Stimulated activated CD4-positive, alpha-beta T cell treated with anti-CD3 and anti-CD28 coated beads, Interleukin-12 subunit alpha, Interleukin-12 subunit beta, amount 100 ng/mL, for 48 hours (primary cell): Measurements from ENCODE around the gene RETREG1.
"Not testable (repeated sequence)": the region's sequence is repeated elsewhere in the genome, so short reads cannot be mapped to it uniquely, and the experiment has no call there.

Experiments
- DNase-seq, 3 donors: peaks; one replicate each; pipeline ENCODE4 v3.0.0-alpha.2; 2020; ENCODE audit warnings: low read depth in 2 of 3, low spot score in 1 of 3

RETREG1 gene

GRCh38 chr5:16616536-16617273 is at the start of gene RETREG1:
Gene RETREG1, minus strand, starts transcription at chr5:16616997. Its CDS starts 26 bp downstream, at chr5:16616971.
- peak; percentile 62 to 72 (median 63) for DNase-seq

GRCh38 chr5:16666130-16666882 is 49.5 kb upstream of the RETREG1 start:
- no peak for DNase-seq

GRCh38 chr5:16665601-16666000 is 48.8 kb upstream of the RETREG1 start:
- DNase-seq, result no peak

- no peak for DNase-seq
Observed at GRCh38 chr5:16664368-16664767, 47.6 kb upstream of the RETREG1 start.

- DNase-seq, result no peak
Observed at GRCh38 chr5:16663840-16664239, 47.0 kb upstream of the RETREG1 start.

- DNase-seq, result no peak
Observed at GRCh38 chr5:16661713-16662112, 44.9 kb upstream of the RETREG1 start.

GRCh38 chr5:16660982-16661381 is 44.2 kb upstream of the RETREG1 start:
- no peak for DNase-seq

GRCh38 chr5:16659536-16659935 is 42.7 kb upstream of the RETREG1 start:
- no peak for DNase-seq

- DNase-seq, result no peak
Observed at GRCh38 chr5:16656561-16657191, 39.9 kb upstream of the RETREG1 start.

GRCh38 chr5:16654647-16655334 is 38.0 kb upstream of the RETREG1 start:
- DNase-seq, result peak in 1 of 3 donors; percentile 18

GRCh38 chr5:16648739-16649138 is 31.9 kb upstream of the RETREG1 start:
- not testable (repeated sequence) for DNase-seq

- no peak for DNase-seq
Observed at GRCh38 chr5:16644301-16644889, 27.6 kb upstream of the RETREG1 start.

- no peak for DNase-seq
Observed at GRCh38 chr5:16642867-16643266, 26.1 kb upstream of the RETREG1 start.

GRCh38 chr5:16639206-16639605 is 22.4 kb upstream of the RETREG1 start:
- DNase-seq, result no peak

- no peak for DNase-seq
Observed at GRCh38 chr5:16628376-16628775, 11.6 kb upstream of the RETREG1 start.

GRCh38 chr5:16626696-16627264 is 10.0 kb upstream of the RETREG1 start:
- DNase-seq, result peak in 1 of 3 donors; percentile 34

- DNase-seq, result no peak
Observed at GRCh38 chr5:16625096-16625495, 8.3 kb upstream of the RETREG1 start.

GRCh38 chr5:16619136-16619535 is 2.3 kb upstream of the RETREG1 start:
- no peak for DNase-seq

- DNase-seq, result no peak
Observed at GRCh38 chr5:16618138-16618897, 1.5 kb upstream of the RETREG1 start.
